IPS-20b (cell line): ENCODE results near the gene BRCA1.

Experiments used
- H3K27ac ChIP-seq: one replicate; pipeline ENCODE4 v1.5.1; 2013; ENCODE audit warnings: low read length
- H3K27me3 ChIP-seq: 2 replicates; pipeline ENCODE4 v1.6.1; 2013; ENCODE audit warnings: mild to moderate bottlenecking, low read length, inconsistent platforms; ENCODE audit not compliant: insufficient read depth
- H3K36me3 ChIP-seq: 2 replicates; pipeline ENCODE4 v1.6.1; 2013; ENCODE audit warnings: low read depth, mild to moderate bottlenecking, inconsistent platforms, low read length, moderate library complexity; ENCODE audit not compliant: insufficient read depth
- H3K4me1 ChIP-seq: 2 replicates; pipeline ENCODE4 v1.6.1; 2013; ENCODE audit warnings: mild to moderate bottlenecking, control low read depth, inconsistent platforms, low read length, moderate library complexity; ENCODE audit not compliant: insufficient read depth
- H3K4me3 ChIP-seq: 2 replicates; pipeline ENCODE4 v1.5.1; 2013; ENCODE audit warnings: mild to moderate bottlenecking, low read length, inconsistent platforms
- H3K9ac ChIP-seq: 2 replicates; pipeline ENCODE4 v1.6.1; 2013; ENCODE audit warnings: low read depth, mild to moderate bottlenecking, inconsistent platforms, low read length, moderate library complexity
- H3K9me3 ChIP-seq: 2 replicates; pipeline ENCODE4 v1.6.1; 2013; ENCODE audit warnings: mild to moderate bottlenecking, low read depth, low read length, inconsistent platforms; ENCODE audit not compliant: insufficient read depth

BRCA1 gene

GRCh38 chr17:43051969-43052368, 73.2 kb downstream of the BRCA1 start:
- H3K27ac ChIP-seq: no peak overlapping the region
- no peak overlapping the region for H3K4me3 ChIP-seq
- H3K9ac ChIP-seq: no peak overlapping the region
- H3K9me3 ChIP-seq: no peaks in the 10 kb centered on the region
- H3K4me1 ChIP-seq: no peaks in the 10 kb centered on the region
- peaks cover 80% of the 10 kb centered on the region for H3K36me3 ChIP-seq
- no peaks in the 10 kb centered on the region for H3K27me3 ChIP-seq

- no peaks in the 10 kb centered on the region for H3K27me3 ChIP-seq
These were observed 81.1 kb downstream of the BRCA1 start for GRCh38 chr17:43044024-43044423.

GRCh38 chr17:43043307-43043706, 81.9 kb downstream of the BRCA1 start:
- peak overlapping the region; percentile 32; the same call in 1 of the 2 replicates for H3K9ac ChIP-seq
- H3K27ac ChIP-seq: peak overlapping the region; percentile 72
- H3K9me3 ChIP-seq: no peaks in the 10 kb centered on the region
- no peak overlapping the region for H3K4me3 ChIP-seq
- H3K36me3 ChIP-seq: peaks cover 17% of the 10 kb centered on the region; the same call in 1 of the 2 replicates
- no peaks in the 10 kb centered on the region for H3K27me3 ChIP-seq
- H3K4me1 ChIP-seq: peaks cover 35% of the 10 kb centered on the region

More at GRCh38 chr17:43044024-43044423, 81.1 kb downstream of the BRCA1 start:
- Histone ChIP-seq H3K4me3 (no peak overlapping the region), H3K9ac (no peak overlapping the region), H3K4me1 (peaks cover 35% of the 10 kb centered on the region), H3K36me3 (peaks cover 22% of the 10 kb centered on the region; the same call in 1 of the 2 replicates), H3K9me3 (no peaks in the 10 kb centered on the region), H3K27ac (peak overlapping the region; percentile 1)

- peak overlapping the region; percentile 9; the same call in 1 of the 2 replicates for H3K4me3 ChIP-seq
- H3K27me3 ChIP-seq: no peaks in the 10 kb centered on the region
- H3K36me3 ChIP-seq: peaks cover 11% of the 10 kb centered on the region; the same call in 1 of the 2 replicates
- H3K27ac ChIP-seq: peak overlapping the region; percentile 72
- peak overlapping the region; percentile 32; the same call in 1 of the 2 replicates for H3K9ac ChIP-seq
- H3K4me1 ChIP-seq: peaks cover 35% of the 10 kb centered on the region
- H3K9me3 ChIP-seq: no peaks in the 10 kb centered on the region
These were observed 83.0 kb downstream of the BRCA1 start for GRCh38 chr17:43042025-43042628.

- no peaks in the 10 kb centered on the region for H3K27me3 ChIP-seq
- H3K4me3 ChIP-seq: no peak overlapping the region
- H3K9me3 ChIP-seq: no peaks in the 10 kb centered on the region
- H3K36me3 ChIP-seq: peaks cover 6% of the 10 kb centered on the region; the same call in 1 of the 2 replicates
- H3K4me1 ChIP-seq: peaks cover 39% of the 10 kb centered on the region
- no peak overlapping the region; the same call in none of the 2 replicates for H3K9ac ChIP-seq
- H3K27ac ChIP-seq: peak overlapping the region; percentile 15
These were observed 84.5 kb downstream of the BRCA1 start for GRCh38 chr17:43040655-43041054.

- H3K4me3 ChIP-seq: no peak overlapping the region
- peaks cover 5% of the 10 kb centered on the region; the same call in 1 of the 2 replicates for H3K36me3 ChIP-seq
- no peaks in the 10 kb centered on the region for H3K27me3 ChIP-seq
- H3K9me3 ChIP-seq: no peaks in the 10 kb centered on the region
- no peak overlapping the region for H3K27ac ChIP-seq
- H3K4me1 ChIP-seq: peaks cover 49% of the 10 kb centered on the region
- H3K9ac ChIP-seq: no peak overlapping the region
These were observed 85.5 kb downstream of the BRCA1 start for GRCh38 chr17:43039646-43040045.

- Histone ChIP-seq H3K36me3 (no peaks in the 10 kb centered on the region), H3K9me3 (no peaks in the 10 kb centered on the region), H3K27me3 (no peaks in the 10 kb centered on the region), H3K4me1 (peaks cover 32% of the 10 kb centered on the region), H3K9ac (peak overlapping the region; percentile 70; the same call in 1 of the 2 replicates), H3K27ac (no peak overlapping the region), H3K4me3 (peak overlapping the region; percentile 44)
These were observed 90.3 kb downstream of the BRCA1 start for GRCh38 chr17:43034894-43035293.

- H3K4me1 ChIP-seq: peaks cover 30% of the 10 kb centered on the region
- H3K9ac ChIP-seq: peak overlapping the region; percentile 70; the same call in 1 of the 2 replicates
These were observed 90.9 kb downstream of the BRCA1 start for GRCh38 chr17:43033948-43034881.

GRCh38 chr17:43031666-43032065, 93.5 kb downstream of the BRCA1 start:
- Histone ChIP-seq H3K4me3 (no peak overlapping the region), H3K9ac (peak overlapping the region; percentile 24; the same call in 1 of the 2 replicates), H3K9me3 (no peaks in the 10 kb centered on the region), H3K36me3 (peaks cover 16% of the 10 kb centered on the region; the same call in 1 of the 2 replicates), H3K4me1 (peaks cover 44% of the 10 kb centered on the region), H3K27ac (no peak overlapping the region), H3K27me3 (no peaks in the 10 kb centered on the region)

More at GRCh38 chr17:43033948-43034881, 90.9 kb downstream of the BRCA1 start:
- H3K27ac ChIP-seq: peak overlapping the region; percentile 22
- peaks cover 1% of the 10 kb centered on the region; the same call in 1 of the 2 replicates for H3K36me3 ChIP-seq
- H3K9me3 ChIP-seq: no peaks in the 10 kb centered on the region
- H3K27me3 ChIP-seq: no peaks in the 10 kb centered on the region
- peak overlapping the region; percentile 44 for H3K4me3 ChIP-seq

DNA sequence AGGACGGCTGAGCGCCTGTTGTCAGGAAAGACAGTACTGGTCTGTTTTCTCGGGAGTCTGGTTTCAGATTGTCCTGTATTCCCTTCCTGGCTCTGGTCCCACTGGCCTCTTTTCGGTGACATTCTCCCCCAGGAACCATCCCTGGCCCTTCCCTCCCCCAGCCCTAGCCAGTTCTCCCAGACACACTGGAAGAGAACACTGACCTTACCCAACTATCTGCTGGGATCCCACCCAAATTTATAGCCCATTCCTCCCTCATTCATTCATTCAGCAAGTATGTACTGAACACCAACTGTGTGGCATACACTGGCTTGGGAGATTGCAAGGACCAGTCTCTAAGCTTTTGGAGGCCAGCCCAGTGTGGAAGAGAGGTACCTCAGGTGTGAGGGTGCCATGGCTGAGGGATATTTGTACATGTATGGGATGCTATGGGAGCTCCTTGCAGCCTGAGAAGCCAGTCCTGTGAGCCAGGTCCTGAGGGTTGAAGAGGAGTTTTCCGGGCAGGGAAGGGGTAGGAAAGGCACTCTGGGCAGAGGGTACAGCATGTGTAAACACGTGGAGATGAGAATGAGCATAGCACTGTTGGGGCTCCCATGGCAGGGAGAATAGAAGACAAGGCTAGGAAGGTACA, 94.9 kb downstream of the BRCA1 start:
- Histone ChIP-seq H3K4me1 (peaks cover 41% of the 10 kb centered on the region), H3K9ac (no peak overlapping the region), H3K4me3 (no peak overlapping the region), H3K36me3 (peaks cover 16% of the 10 kb centered on the region; the same call in 1 of the 2 replicates), H3K27ac (no peak overlapping the region), H3K9me3 (no peaks in the 10 kb centered on the region), H3K27me3 (no peaks in the 10 kb centered on the region)

GRCh38 chr17:43028221-43028861, 96.8 kb downstream of the BRCA1 start:
- Histone ChIP-seq H3K4me3 (peak overlapping the region; percentile 55; the same call in 1 of the 2 replicates), H3K27me3 (no peaks in the 10 kb centered on the region), H3K9ac (no peak overlapping the region; the same call in 1 of the 2 replicates), H3K4me1 (peaks cover 23% of the 10 kb centered on the region), H3K27ac (no peak overlapping the region), H3K36me3 (peaks cover 16% of the 10 kb centered on the region; the same call in 1 of the 2 replicates), H3K9me3 (no peaks in the 10 kb centered on the region)
